LNCaP clone FGC (cell line): ENCODE measurements around the gene YARS1.

ENCODE experiments used
- DNase-seq: peaks from one replicate; pipeline ENCODE4 v3.0.0-alpha.2; 2011; ENCODE audit warnings: low read depth
- H3K4me3 ChIP-seq: 2 replicates; pipeline ENCODE4 v1.5.1; 2011; ENCODE audit warnings: mild to moderate bottlenecking, low read depth, low read length, control low read depth
- CTCF ChIP-seq: IDR thresholded peaks from 2 replicates; pipeline ENCODE4 v1.5.1; 2012; ENCODE audit warnings: mild to moderate bottlenecking; ENCODE audit not compliant: control insufficient read depth, insufficient read depth; ENCODE audit errors: extremely low read depth

The YARS1 gene

GRCh38 chr1:32771561-32772280 is 45.4 kb downstream of the YARS1 start:
- no peak overlapping the region for H3K4me3 ChIP-seq
- no peak for TF ChIP-seq CTCF
- no peak for DNase-seq

- DNase-seq = no peak
- TF ChIP-seq CTCF = no peak
These were observed 46.2 kb downstream of the YARS1 start for GRCh38 chr1:32770741-32771548.

GRCh38 chr1:32770221-32770731 is 46.9 kb downstream of the YARS1 start:
- DNase-seq = no peak
- TF ChIP-seq CTCF = no peak

More at GRCh38 chr1:32770741-32771548, 46.2 kb downstream of the YARS1 start:
- no peak overlapping the region for H3K4me3 ChIP-seq

GRCh38 chr1:32769524-32770220 is 47.5 kb downstream of the YARS1 start:
- DNase-seq = no peak
- no peak overlapping the region for H3K4me3 ChIP-seq
- TF ChIP-seq CTCF = no peak

More at GRCh38 chr1:32770221-32770731, 46.9 kb downstream of the YARS1 start:
- no peak overlapping the region for H3K4me3 ChIP-seq

- DNase-seq = no peak
- no peak for TF ChIP-seq CTCF
- H3K4me3 ChIP-seq = no peak overlapping the region
These were observed 48.9 kb downstream of the YARS1 start for GRCh38 chr1:32768110-32768850.

GRCh38 chr1:32767641-32768040 is 49.5 kb downstream of the YARS1 start:
- DNase-seq = no peak
- TF ChIP-seq CTCF = no peak
- H3K4me3 ChIP-seq = no peak overlapping the region
